Measurements from ENCODE around the gene RERE.

DNA sequence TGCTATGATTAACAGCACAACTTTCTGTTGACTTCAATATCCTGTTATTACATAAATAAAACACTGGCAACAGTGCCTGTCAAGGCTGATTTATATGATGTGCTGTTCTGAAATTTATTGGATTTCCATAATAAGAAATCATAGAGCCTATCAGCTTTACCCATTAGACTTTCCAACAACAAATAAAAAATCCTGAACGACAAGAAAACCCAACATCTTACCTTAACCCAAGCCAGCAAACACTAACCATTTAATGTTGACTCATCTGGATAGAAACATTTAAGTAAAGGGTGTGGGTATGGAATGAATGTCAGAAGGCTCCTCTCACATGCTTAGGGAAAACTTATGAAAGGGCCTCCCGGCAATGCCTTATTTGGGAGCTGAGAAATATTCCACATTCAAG is 334.5 kb downstream of the RERE start:
- TF ChIP-seq, protein P1, sequence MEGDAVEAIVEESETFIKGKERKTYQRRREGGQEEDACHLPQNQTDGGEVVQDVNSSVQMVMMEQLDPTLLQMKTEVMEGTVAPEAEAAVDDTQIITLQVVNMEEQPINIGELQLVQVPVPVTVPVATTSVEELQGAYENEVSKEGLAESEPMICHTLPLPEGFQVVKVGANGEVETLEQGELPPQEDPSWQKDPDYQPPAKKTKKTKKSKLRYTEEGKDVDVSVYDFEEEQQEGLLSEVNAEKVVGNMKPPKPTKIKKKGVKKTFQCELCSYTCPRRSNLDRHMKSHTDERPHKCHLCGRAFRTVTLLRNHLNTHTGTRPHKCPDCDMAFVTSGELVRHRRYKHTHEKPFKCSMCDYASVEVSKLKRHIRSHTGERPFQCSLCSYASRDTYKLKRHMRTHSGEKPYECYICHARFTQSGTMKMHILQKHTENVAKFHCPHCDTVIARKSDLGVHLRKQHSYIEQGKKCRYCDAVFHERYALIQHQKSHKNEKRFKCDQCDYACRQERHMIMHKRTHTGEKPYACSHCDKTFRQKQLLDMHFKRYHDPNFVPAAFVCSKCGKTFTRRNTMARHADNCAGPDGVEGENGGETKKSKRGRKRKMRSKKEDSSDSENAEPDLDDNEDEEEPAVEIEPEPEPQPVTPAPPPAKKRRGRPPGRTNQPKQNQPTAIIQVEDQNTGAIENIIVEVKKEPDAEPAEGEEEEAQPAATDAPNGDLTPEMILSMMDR (conservative IDR thresholded peaks at IDR 0.05) = no peak
- no peak for TF ChIP-seq EZH2 (IDR thresholded peaks at IDR 0.05; ENCODE audit: low read depth)

Data from PC-9 (cell line).